Psoas muscle (tissue), 8 donors: Measurements from ENCODE around the gene KIAA1217. TPM values are rescaled to one million over a fixed set of nuclear protein-coding genes. Genes with fewer than 3 reads are reported as not detected.

Experiments
- ATAC-seq, 4 donors: fragments of 200-7000 bp; cut with Tn5 transposase; one replicate each; pipeline ENCODE4 v1.9.1; 2020; ENCODE audit warnings: moderate library complexity in 3 of 4, mild to moderate bottlenecking in 2 of 4
- DNase-seq, 2 donors: peaks; one replicate each; pipeline ENCODE4 v3.0.0-alpha.2; 2020
- H3K27ac ChIP-seq: fragments of 200-600 bp; one replicate; pipeline ENCODE4 v1.8.0; 2022
- H3K27me3 ChIP-seq, 3 donors: fragments of 200-600 bp in 1 of 3; one replicate each; pipeline versions ENCODE4 v1.6.1 to v1.8.0; 2013 to 2022; ENCODE audit warnings: low read length in 2 of 3, mild to moderate bottlenecking in 2 of 3, moderate library complexity in 1 of 3; ENCODE audit not compliant: insufficient read depth in 3 of 3
- H3K36me3 ChIP-seq, 2 donors: fragments of 200-600 bp in 1 of 2; one replicate each; pipeline versions ENCODE4 v1.6.1 to v1.8.0; 2013 to 2022; ENCODE audit warnings: low read depth in 1 of 2, mild to moderate bottlenecking in 1 of 2, moderate library complexity in 1 of 2; ENCODE audit not compliant: insufficient read depth in 1 of 2
- H3K4me1 ChIP-seq: fragments of 200-600 bp; one replicate; pipeline ENCODE4 v1.8.0; 2022
- H3K4me3 ChIP-seq: fragments of 200-600 bp; one replicate; pipeline ENCODE4 v1.8.0; 2022; ENCODE audit warnings: mild to moderate bottlenecking
- H3K9me3 ChIP-seq: fragments of 200-600 bp; one replicate; pipeline ENCODE4 v1.8.0; 2022
- WGBS, 3 donors: extraction: QIAGEN DNeasy Blood & Tissue Kit; methylation state at CpG; one replicate each; pipeline versions ENCODE4 v1.1.6 to v1.1.7; 2013; 5-methylcytosine and 5-hydroxymethylcytosine counted together
- intact Hi-C, 2 donors: fragments of 100-400 bp; cut with DNase I; formaldehyde crosslinking; loops; one replicate each; pipeline versions ENCODE4 v1.11.0 to v1.14.2; 2022
- polyA plus RNA-seq, 3 donors: library from polyadenylated mRNA; stranded (reverse); fragments of 200-250 nt; gene quantifications; one replicate each; pipeline ENCODE4 v1.2.3, GENCODE V29; 2013
- total RNA-seq, 4 donors: library from RNA; stranded (reverse); fragmentation: NEBNext Ultra II Directional in 2 of 4; extraction: Animal tissue kit (Norgen Biotek cat#: 25700) in 2 of 4; gene quantifications; one replicate each; pipeline versions ENCODE4 v1.2.1 to v1.2.4, GENCODE V29; 2021 to 2023
- TF ChIP-seq, protein P1 (sequence below): fragments of 200-600 bp; IDR thresholded peaks from one replicate; pipeline ENCODE4 v1.8.0; 2022; ENCODE audit warnings: antibody characterized with exemption
- donor health status: healthy with polysubstance abuse.
- donor health status: DM: no; HTN: no; CAD: no; lungs with moderate emphysema.
- donor health status: Bipolar disorder and iron deficiency.
- donor health status: healthy.
- donor health status: DM: yes; HTN: yes; CAD: no.
- donor health status: DM: no; HTN: no; CAD: no.
- donor health status: DM: no; HTN: no; CAD: no.
- donor health status: DM: yes; HTN: yes; CAD: no.

The KIAA1217 gene
- total and polyA plus RNA-seq, 7 donors = 8.9 to 169 (median 65.9) TPM

DNA sequence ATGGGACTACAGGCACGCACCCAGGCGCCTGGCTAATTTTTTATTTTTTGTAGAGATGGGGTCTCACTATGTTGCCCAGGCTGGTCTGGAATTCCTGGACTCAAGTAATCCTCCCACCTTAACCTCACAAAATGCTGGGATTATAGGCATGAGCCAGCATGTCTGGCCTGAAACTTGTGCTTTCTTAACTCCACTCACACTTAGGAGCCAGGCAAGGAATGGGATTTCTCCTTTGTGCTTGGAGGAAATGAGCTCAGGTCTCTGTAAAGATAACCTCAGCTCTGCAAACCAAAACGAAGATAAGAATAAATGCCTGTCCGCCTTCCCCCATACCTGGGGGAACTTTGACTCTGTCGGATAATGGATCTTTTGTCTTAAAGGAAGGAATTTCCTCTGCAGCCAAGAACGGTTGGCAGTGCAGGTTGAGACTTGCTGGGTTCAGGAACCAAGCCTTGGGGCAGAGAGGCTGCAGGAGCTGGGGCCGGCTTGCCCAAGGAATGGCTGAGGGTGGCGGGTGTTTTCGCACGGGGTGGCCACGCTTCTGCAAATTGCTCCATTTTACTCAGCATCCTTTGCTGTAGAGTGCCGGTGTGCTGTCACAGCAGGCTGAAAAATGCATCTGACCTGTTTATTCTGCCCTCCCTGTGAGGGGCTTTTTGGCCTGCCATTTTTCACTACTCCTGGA lies 174.2 kb downstream of the KIAA1217 start:
- Histone ChIP-seq H3K4me1 (peaks cover 45% of the 10 kb centered on the region), H3K9me3 (no peaks in the 10 kb centered on the region), H3K36me3 (no peaks in the 10 kb centered on the region), H3K27me3 (no peaks in the 10 kb centered on the region), H3K4me3 (peak overlapping the region; percentile 2), H3K27ac (peak overlapping the region; percentile 89)
- intact Hi-C loops = loop anchor here in 1 of 2 donors (2.0 to 5.0 kb wide), 3 partner anchors 69 to 174 kb away; partner anchors contain the start of gene KIAA1217
- ATAC-seq = peak in 3 of 4 donors; percentile 28 to 41 (median 34)
- TF ChIP-seq, protein P1, sequence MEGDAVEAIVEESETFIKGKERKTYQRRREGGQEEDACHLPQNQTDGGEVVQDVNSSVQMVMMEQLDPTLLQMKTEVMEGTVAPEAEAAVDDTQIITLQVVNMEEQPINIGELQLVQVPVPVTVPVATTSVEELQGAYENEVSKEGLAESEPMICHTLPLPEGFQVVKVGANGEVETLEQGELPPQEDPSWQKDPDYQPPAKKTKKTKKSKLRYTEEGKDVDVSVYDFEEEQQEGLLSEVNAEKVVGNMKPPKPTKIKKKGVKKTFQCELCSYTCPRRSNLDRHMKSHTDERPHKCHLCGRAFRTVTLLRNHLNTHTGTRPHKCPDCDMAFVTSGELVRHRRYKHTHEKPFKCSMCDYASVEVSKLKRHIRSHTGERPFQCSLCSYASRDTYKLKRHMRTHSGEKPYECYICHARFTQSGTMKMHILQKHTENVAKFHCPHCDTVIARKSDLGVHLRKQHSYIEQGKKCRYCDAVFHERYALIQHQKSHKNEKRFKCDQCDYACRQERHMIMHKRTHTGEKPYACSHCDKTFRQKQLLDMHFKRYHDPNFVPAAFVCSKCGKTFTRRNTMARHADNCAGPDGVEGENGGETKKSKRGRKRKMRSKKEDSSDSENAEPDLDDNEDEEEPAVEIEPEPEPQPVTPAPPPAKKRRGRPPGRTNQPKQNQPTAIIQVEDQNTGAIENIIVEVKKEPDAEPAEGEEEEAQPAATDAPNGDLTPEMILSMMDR = no peak
- WGBS, 3 donors = 56 to 62% (median 61%) methylated on average over 12 of the region's 12 CpGs
- peak; percentile 27 to 63 for DNase-seq

DNA sequence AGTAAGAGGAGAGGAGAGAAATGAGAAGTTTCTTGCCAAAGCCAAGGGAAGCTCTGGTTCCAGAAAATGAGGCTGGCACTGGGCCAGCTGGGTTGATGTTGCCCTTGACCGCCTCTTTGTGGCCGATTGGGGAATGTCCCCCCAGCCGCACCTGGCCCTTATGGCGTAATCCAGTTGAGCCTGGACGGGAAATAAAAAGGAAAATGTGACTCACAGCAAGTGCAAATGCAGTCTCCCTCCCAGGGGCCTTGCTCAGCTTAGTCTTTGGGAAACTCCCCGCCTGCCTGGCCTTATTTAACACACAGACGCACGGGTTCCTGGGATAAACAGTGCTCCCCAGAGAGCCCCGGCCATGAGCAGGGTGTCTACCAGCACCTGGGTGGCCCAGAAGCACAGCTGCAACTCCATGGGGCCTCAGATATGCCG lies 174.8 kb downstream of the KIAA1217 start:
- WGBS, 3 donors = 3 to 5% (median 5%) methylated on average over 10 of the region's 10 CpGs
- ATAC-seq = peak; percentile 89 to 93 (median 91)
- no peaks in the 10 kb centered on the region for H3K9me3 ChIP-seq
- H3K36me3 ChIP-seq = no peaks in the 10 kb centered on the region
- peak overlapping the region; percentile 21 for H3K4me3 ChIP-seq
- intact Hi-C loops = loop anchor here in 1 of 2 donors (2.0 to 5.0 kb wide), 3 partner anchors 69 to 175 kb away; partner anchors contain the start of gene KIAA1217
- H3K4me1 ChIP-seq = peaks cover 45% of the 10 kb centered on the region
- peak overlapping the region; percentile 89 for H3K27ac ChIP-seq
- H3K27me3 ChIP-seq = no peaks in the 10 kb centered on the region
- peak; percentile 93 to 97 for DNase-seq
- TF ChIP-seq, protein P1 = peak; percentile 54

DNA sequence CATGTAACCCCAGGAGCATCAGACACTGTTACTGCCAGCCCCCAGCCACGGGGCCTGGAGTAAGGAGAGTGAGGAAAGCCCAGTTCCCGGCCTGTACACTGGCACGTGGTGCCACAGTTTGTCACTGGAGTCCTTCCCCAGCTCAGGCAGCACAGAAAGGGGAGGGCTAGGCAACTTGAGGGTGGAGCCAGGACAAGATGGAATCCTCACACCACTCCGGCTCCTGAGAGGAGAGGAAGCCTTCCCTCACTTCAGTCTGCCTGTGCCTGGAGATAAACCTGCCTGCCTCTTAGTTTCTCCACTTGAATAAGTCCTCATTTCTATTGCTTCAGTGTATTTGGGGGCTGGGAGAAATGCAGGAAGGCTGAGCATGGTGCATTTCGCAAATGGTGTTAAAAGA lies 176.0 kb downstream of the KIAA1217 start:
- H3K9me3 ChIP-seq = no peaks in the 10 kb centered on the region
- DNase-seq = peak; percentile 24 to 59
- no peak overlapping the region for H3K4me3 ChIP-seq
- peak overlapping the region; percentile 89 for H3K27ac ChIP-seq
- intact Hi-C loops = loop anchor here in 1 of 2 donors (5.0 kb wide), 2 partner anchors 67 to 132 kb away; no protein-coding TSS in a partner anchor
- peaks cover 0 to 5% of the 10 kb centered on the region in 2 donors for H3K36me3 ChIP-seq
- TF ChIP-seq, protein P1 = no peak
- peaks cover 45% of the 10 kb centered on the region for H3K4me1 ChIP-seq
- ATAC-seq = peak; percentile 40 to 67 (median 53)
- WGBS, 3 donors = 31 to 57% (median 56%) methylated on average over 5 of the region's 5 CpGs
- H3K27me3 ChIP-seq = no peaks in the 10 kb centered on the region

GRCh38 chr10:24385776-24386175 lies 176.8 kb downstream of the KIAA1217 start:
- peaks cover 0 to 9% of the 10 kb centered on the region in 2 donors for H3K36me3 ChIP-seq
- no peak for DNase-seq
- 70 to 78% (median 75%) methylated on average over 7 of the region's 7 CpGs for WGBS, 3 donors
- H3K4me1 ChIP-seq = peaks cover 45% of the 10 kb centered on the region
- H3K27ac ChIP-seq = peak overlapping the region; percentile 89
- TF ChIP-seq, protein P1 = no peak
- no peaks in the 10 kb centered on the region for H3K27me3 ChIP-seq
- no peak overlapping the region for H3K4me3 ChIP-seq
- ATAC-seq = no peak
- no peaks in the 10 kb centered on the region for H3K9me3 ChIP-seq
- intact Hi-C loops = no loop called here
